WTC11 (cell line): Measurements from ENCODE around the gene LBH.

Experiments used
- CBFB ChIP-seq: sonication (generic); formaldehyde crosslinking; IDR thresholded peaks from 2 replicates; pipeline ENCODE4 v1.8.1; 2022; ENCODE audit warnings: mild to moderate bottlenecking, low read depth, missing genetic modification reagents
- CREM ChIP-seq: sonication (generic); formaldehyde crosslinking; IDR thresholded peaks from 2 replicates; pipeline ENCODE4 v1.8.1; 2022; ENCODE audit warnings: mild to moderate bottlenecking, missing genetic modification reagents, moderate library complexity
- CTCF ChIP-seq: fragments of 200-600 bp; IDR thresholded peaks from 2 replicates; pipeline ENCODE4 v1.8.0; 2022; ENCODE audit warnings: antibody characterized with exemption
- E2F4 ChIP-seq: sonication (generic); formaldehyde crosslinking; IDR thresholded peaks from 2 replicates; pipeline ENCODE4 v1.8.1; 2022; ENCODE audit warnings: low read depth, mild to moderate bottlenecking, moderate library complexity, missing genetic modification reagents, borderline replicate concordance
- FOXP4 ChIP-seq: sonication (generic); formaldehyde crosslinking; IDR thresholded peaks from 2 replicates; pipeline ENCODE4 v1.8.0; 2022; ENCODE audit warnings: mild to moderate bottlenecking, missing genetic modification reagents
- HMGXB4 ChIP-seq: sonication (generic); formaldehyde crosslinking; IDR thresholded peaks from 2 replicates; pipeline ENCODE4 v1.8.1; 2023; ENCODE audit warnings: mild to moderate bottlenecking, moderate library complexity, missing genetic modification reagents
- MAX ChIP-seq: sonication (generic); formaldehyde crosslinking; IDR thresholded peaks from 2 replicates; pipeline ENCODE4 v1.8.0; 2022; ENCODE audit warnings: mild to moderate bottlenecking, missing genetic modification reagents
- NFE2L1 ChIP-seq: sonication (generic); formaldehyde crosslinking; IDR thresholded peaks from 2 replicates; pipeline ENCODE4 v1.8.1; 2023; ENCODE audit warnings: missing genetic modification reagents
- ZNF263 ChIP-seq: sonication (generic); formaldehyde crosslinking; IDR thresholded peaks from 2 replicates; pipeline ENCODE4 v1.8.1; 2022; ENCODE audit warnings: low read depth, mild to moderate bottlenecking, moderate library complexity, missing genetic modification reagents
- ZNF512 ChIP-seq: sonication (generic); formaldehyde crosslinking; IDR thresholded peaks from 2 replicates; pipeline ENCODE4 v1.8.1; 2022; ENCODE audit warnings: missing genetic modification reagents, borderline replicate concordance
- TF ChIP-seq, protein P1 (sequence below): fragments of 250-450 bp; sonication (Bioruptor Pico); IDR thresholded peaks from 2 replicates; pipeline ENCODE4 v1.9.0; 2021; ENCODE audit warnings: moderate library complexity, mild to moderate bottlenecking, inconsistent platforms, borderline replicate concordance
- TF ChIP-seq, protein P2 (sequence below): sonication (generic); formaldehyde crosslinking; IDR thresholded peaks from 2 replicates; pipeline ENCODE4 v1.8.1; 2023; ENCODE audit warnings: mild to moderate bottlenecking, missing genetic modification reagents

- TF ChIP-seq, protein P1, sequence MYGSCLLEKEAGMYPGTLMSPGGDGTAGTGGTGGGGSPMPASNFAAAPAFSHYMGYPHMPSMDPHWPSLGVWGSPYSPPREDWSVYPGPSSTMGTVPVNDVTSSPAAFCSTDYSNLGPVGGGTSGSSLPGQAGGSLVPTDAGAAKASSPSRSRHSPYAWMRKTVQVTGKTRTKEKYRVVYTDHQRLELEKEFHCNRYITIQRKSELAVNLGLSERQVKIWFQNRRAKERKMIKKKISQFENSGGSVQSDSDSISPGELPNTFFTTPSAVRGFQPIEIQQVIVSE (CRISPR knock-in tag), result no peak
- TF ChIP-seq CTCF, result no peak
- TF ChIP-seq E2F4 (CRISPR knock-in tag), result no peak
- no peak for TF ChIP-seq FOXP4 (CRISPR knock-in tag)
- TF ChIP-seq CREM (CRISPR knock-in tag), result no peak
- TF ChIP-seq MAX (CRISPR knock-in tag), result no peak
- TF ChIP-seq ZNF512 (CRISPR knock-in tag), result no peak
- TF ChIP-seq, protein P2, sequence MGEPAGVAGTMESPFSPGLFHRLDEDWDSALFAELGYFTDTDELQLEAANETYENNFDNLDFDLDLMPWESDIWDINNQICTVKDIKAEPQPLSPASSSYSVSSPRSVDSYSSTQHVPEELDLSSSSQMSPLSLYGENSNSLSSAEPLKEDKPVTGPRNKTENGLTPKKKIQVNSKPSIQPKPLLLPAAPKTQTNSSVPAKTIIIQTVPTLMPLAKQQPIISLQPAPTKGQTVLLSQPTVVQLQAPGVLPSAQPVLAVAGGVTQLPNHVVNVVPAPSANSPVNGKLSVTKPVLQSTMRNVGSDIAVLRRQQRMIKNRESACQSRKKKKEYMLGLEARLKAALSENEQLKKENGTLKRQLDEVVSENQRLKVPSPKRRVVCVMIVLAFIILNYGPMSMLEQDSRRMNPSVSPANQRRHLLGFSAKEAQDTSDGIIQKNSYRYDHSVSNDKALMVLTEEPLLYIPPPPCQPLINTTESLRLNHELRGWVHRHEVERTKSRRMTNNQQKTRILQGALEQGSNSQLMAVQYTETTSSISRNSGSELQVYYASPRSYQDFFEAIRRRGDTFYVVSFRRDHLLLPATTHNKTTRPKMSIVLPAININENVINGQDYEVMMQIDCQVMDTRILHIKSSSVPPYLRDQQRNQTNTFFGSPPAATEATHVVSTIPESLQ, result no peak
- TF ChIP-seq HMGXB4 (CRISPR knock-in tag), result no peak
- TF ChIP-seq CBFB (CRISPR knock-in tag), result no peak
- TF ChIP-seq ZNF263, result no peak
- TF ChIP-seq NFE2L1 (CRISPR knock-in tag), result no peak
These were observed 7.2 kb upstream of the LBH start for GRCh38 chr2:30224151-30224550.
